Nephron progenitor cell (in vitro differentiated cells): Measurements from ENCODE around the gene PLXDC1.

Source experiments
- DNase-seq: peaks from one replicate; pipeline ENCODE4 v3.0.0; 2021
- H3K27ac Mint-ChIP-seq: 2 replicates; pipeline ENCODE4 v1.8.0; 2021; ENCODE audit warnings: mild to moderate bottlenecking, moderate library complexity, mixed read lengths
- H3K27me3 Mint-ChIP-seq: 2 replicates; pipeline ENCODE4 v1.8.0; 2021; ENCODE audit warnings: mild to moderate bottlenecking, low read depth, mixed read lengths; ENCODE audit not compliant: poor library complexity
- H3K36me3 Mint-ChIP-seq: 2 replicates; pipeline ENCODE4 v1.8.0; 2021; ENCODE audit warnings: low read depth, mixed read lengths
- H3K4me1 Mint-ChIP-seq: 2 replicates; pipeline ENCODE4 v1.8.0; 2021; ENCODE audit warnings: mixed read lengths
- H3K4me3 Mint-ChIP-seq: 2 replicates; pipeline ENCODE4 v1.8.0; 2021; ENCODE audit warnings: mild to moderate bottlenecking, moderate library complexity, mixed read lengths
- H3K9me3 Mint-ChIP-seq: 2 replicates; pipeline ENCODE4 v1.8.0; 2021; ENCODE audit warnings: mild to moderate bottlenecking, moderate library complexity, mixed read lengths
- CTCF ChIP-seq: fragments of 200-600 bp; sonication (generic); IDR thresholded peaks from 2 replicates; pipeline ENCODE4 v1.5.0; 2021; ENCODE audit warnings: antibody characterized with exemption

PLXDC1 gene

GRCh38 chr17:39175695-39176093, 24.3 kb upstream of the PLXDC1 start:
- no peak for DNase-seq
- no peak overlapping the region for H3K4me3 Mint-ChIP-seq
- H3K36me3 Mint-ChIP-seq = peaks cover 25% of the 10 kb centered on the region
- peaks cover 25% of the 10 kb centered on the region for H3K4me1 Mint-ChIP-seq
- peaks cover 11% of the 10 kb centered on the region for H3K27me3 Mint-ChIP-seq
- no peaks in the 10 kb centered on the region for H3K9me3 Mint-ChIP-seq
- no peak overlapping the region for H3K27ac Mint-ChIP-seq
- no peak for TF ChIP-seq CTCF

GRCh38 chr17:39174920-39175694, 23.7 kb upstream of the PLXDC1 start:
- H3K27ac Mint-ChIP-seq = no peak overlapping the region
- no peak overlapping the region for H3K4me3 Mint-ChIP-seq
- no peaks in the 10 kb centered on the region for H3K9me3 Mint-ChIP-seq
- peaks cover 30% of the 10 kb centered on the region for H3K4me1 Mint-ChIP-seq
- TF ChIP-seq CTCF = peak; percentile 94
- H3K27me3 Mint-ChIP-seq = peaks cover 11% of the 10 kb centered on the region
- peaks cover 25% of the 10 kb centered on the region for H3K36me3 Mint-ChIP-seq
- peak; percentile 87 for DNase-seq

GRCh38 chr17:39173526-39174274, 22.3 kb upstream of the PLXDC1 start:
- no peak overlapping the region for H3K4me3 Mint-ChIP-seq
- H3K4me1 Mint-ChIP-seq = peaks cover 35% of the 10 kb centered on the region
- H3K9me3 Mint-ChIP-seq = peaks cover 4% of the 10 kb centered on the region
- H3K27ac Mint-ChIP-seq = no peak overlapping the region
- peaks cover 24% of the 10 kb centered on the region for H3K36me3 Mint-ChIP-seq
- H3K27me3 Mint-ChIP-seq = peaks cover 11% of the 10 kb centered on the region
- TF ChIP-seq CTCF = no peak
- DNase-seq = no peak

GRCh38 chr17:39173080-39173479, 21.6 kb upstream of the PLXDC1 start:
- peaks cover 15% of the 10 kb centered on the region for H3K27me3 Mint-ChIP-seq
- peaks cover 9% of the 10 kb centered on the region for H3K9me3 Mint-ChIP-seq
- no peak overlapping the region for H3K4me3 Mint-ChIP-seq
- DNase-seq = no peak
- no peak overlapping the region for H3K27ac Mint-ChIP-seq
- peaks cover 20% of the 10 kb centered on the region for H3K36me3 Mint-ChIP-seq
- peaks cover 35% of the 10 kb centered on the region for H3K4me1 Mint-ChIP-seq
- TF ChIP-seq CTCF = no peak

GRCh38 chr17:39171933-39172332, 20.5 kb upstream of the PLXDC1 start:
- no peak for TF ChIP-seq CTCF
- Mint-ChIP-seq H3K27ac (no peak overlapping the region), H3K9me3 (peaks cover 9% of the 10 kb centered on the region), H3K27me3 (peaks cover 26% of the 10 kb centered on the region), H3K36me3 (peaks cover 8% of the 10 kb centered on the region), H3K4me1 (peaks cover 44% of the 10 kb centered on the region), H3K4me3 (no peak overlapping the region)
- DNase-seq = no peak
